Body of pancreas (tissue), 4 donors: ENCODE results near the gene CMSS1. TPM values are rescaled to one million over a fixed set of nuclear protein-coding genes. Genes with fewer than 3 reads are reported as not detected.
A peak's percentile ranks its signal among the peaks of the same experiment; 100 is the strongest.

Source experiments
- ATAC-seq: fragments of 150-250 bp; one replicate; pipeline ENCODE4 v1.9.1; 2016
- DNase-seq, 4 donors: peaks; one replicate each; pipeline ENCODE4 v3.0.0-alpha.2; 2019
- H3K27ac ChIP-seq, 4 donors: fragments of 200-600 bp; sonication (generic); 1 replicate in 3 of 4; 2 replicates in 1 of 4; pipeline versions ENCODE4 v1.5.1 to v1.6.1; 2016 to 2019; ENCODE audit warnings: mild to moderate bottlenecking in 1 of 4, mixed read lengths in 1 of 4, moderate library complexity in 1 of 4
- H3K27me3 ChIP-seq, 2 donors: fragments of 200-600 bp; sonication (generic); one replicate each; pipeline ENCODE4 v1.6.0; 2016; ENCODE audit warnings: mild to moderate bottlenecking in 1 of 2
- H3K36me3 ChIP-seq, 2 donors: fragments of 200-600 bp; sonication (generic); replicated peaks in 1 of 2; 2 replicates each; pipeline ENCODE4 v1.5.1; 2016; ENCODE audit warnings: low read depth in 2 of 2; ENCODE audit not compliant: insufficient read depth in 1 of 2
- H3K4me1 ChIP-seq: fragments of 200-600 bp; sonication (generic); one replicate; pipeline ENCODE4 v1.6.0; 2016
- H3K4me3 ChIP-seq, 2 donors: fragments of 200-600 bp; sonication (generic); 1 replicate in 1 of 2; 2 replicates in 1 of 2; pipeline ENCODE4 v1.5.1; 2016 to 2019
- H3K9me3 ChIP-seq, 3 donors: fragments of 200-600 bp; sonication (generic); 1 replicate in 2 of 3; 2 replicates in 1 of 3; pipeline ENCODE4 v1.5.1; 2016
- CTCF ChIP-seq, 7 experiments: fragments of 450-650 bp in 4 of 7; fragments of 200-600 bp in 3 of 7; sonication (generic) in 3 of 7; IDR thresholded peaks; one replicate each; pipeline ENCODE4 v1.5.1; 2016 to 2019; ENCODE audit warnings: antibody characterized with exemption in 7 of 7
- POLR2A ChIP-seq, 3 donors: fragments of 450-650 bp; IDR thresholded peaks; one replicate each; pipeline ENCODE4 v1.6.1; 2016; ENCODE audit warnings: antibody characterized with exemption in 3 of 3, mild to moderate bottlenecking in 2 of 3
- WGBS, 2 donors: methylation state at CpG; one replicate each; pipeline ENCODE4 v1.1.5; 2017; 5-methylcytosine and 5-hydroxymethylcytosine counted together
- intact Hi-C: fragments of 100-400 bp; cut with DNase I; formaldehyde crosslinking; loops from one replicate; pipeline ENCODE4 v1.15.1; 2023
- total RNA-seq, 2 donors: library from RNA; depleted of rRNA; stranded (reverse); fragments of >200 nt; gene quantifications; one replicate each; pipeline ENCODE4 v1.1.0, GENCODE V29; 2016

CMSS1 gene
- total RNA-seq, 2 donors from 2014 or later = 3.9 to 21.4 TPM

- H3K4me3 ChIP-seq = no peak overlapping the region
- intact Hi-C loops = no loop called here
- DNase-seq (no peak), ATAC-seq (no peak)
- no peaks in the 10 kb centered on the region for H3K36me3 ChIP-seq
- H3K27me3 ChIP-seq = no peaks in the 10 kb centered on the region
- peak overlapping the region in 3 of 4 donors; percentile 43 to 66 (median 57) for H3K27ac ChIP-seq
- peaks cover 38% of the 10 kb centered on the region for H3K4me1 ChIP-seq
- no peaks in the 10 kb centered on the region for H3K9me3 ChIP-seq
- no peak for TF ChIP-seq POLR2A (IDR thresholded peaks at IDR 0.05)
- no peak for TF ChIP-seq CTCF (IDR thresholded peaks at IDR 0.05)
Observed at GRCh38 chr3:100098784-100099070, 281.1 kb downstream of the CMSS1 start.

- no peaks in the 10 kb centered on the region for H3K9me3 ChIP-seq
- DNase-seq (no peak), ATAC-seq (no peak)
- 56% methylated on average over 2 of the region's 2 CpGs for WGBS, 2 donors
- no peak overlapping the region for H3K4me3 ChIP-seq
- intact Hi-C loops = no loop called here
- H3K36me3 ChIP-seq = no peaks in the 10 kb centered on the region
- TF ChIP-seq POLR2A (IDR thresholded peaks at IDR 0.05) = no peak
- H3K4me1 ChIP-seq = peaks cover 47% of the 10 kb centered on the region
- H3K27ac ChIP-seq = peak overlapping the region in 2 of 4 donors; percentile 9 to 43
- H3K27me3 ChIP-seq = no peaks in the 10 kb centered on the region
Observed at GRCh38 chr3:100099621-100100020, 282.0 kb downstream of the CMSS1 start.

- Histone ChIP-seq H3K9me3 (no peaks in the 10 kb centered on the region), H3K27ac (no peak overlapping the region), H3K4me3 (no peak overlapping the region), H3K4me1 (peaks cover 53% of the 10 kb centered on the region), H3K27me3 (no peaks in the 10 kb centered on the region), H3K36me3 (no peaks in the 10 kb centered on the region)
- no peak for DNase-seq
- TF ChIP-seq POLR2A (IDR thresholded peaks at IDR 0.05) (no peak), CTCF (IDR thresholded peaks at IDR 0.05) (no peak)
- ATAC-seq = no peak
- WGBS, 2 donors = 94 to 95% methylated on average over 2 of the region's 2 CpGs
- intact Hi-C loops = no loop called here
Observed at GRCh38 chr3:100100425-100100824, 282.8 kb downstream of the CMSS1 start.

- no peak for ATAC-seq
- no peak for TF ChIP-seq CTCF (IDR thresholded peaks at IDR 0.05)
- no peak for TF ChIP-seq POLR2A (IDR thresholded peaks at IDR 0.05)
- intact Hi-C loops = no loop called here
- Histone ChIP-seq H3K4me3 (no peak overlapping the region), H3K4me1 (peaks cover 59% of the 10 kb centered on the region), H3K27ac (peak overlapping the region in 2 of 4 donors; percentile 18 to 47), H3K27me3 (no peaks in the 10 kb centered on the region), H3K9me3 (no peaks in the 10 kb centered on the region), H3K36me3 (no peaks in the 10 kb centered on the region)
- DNase-seq = no peak
- WGBS, 2 donors = 85% methylated on average over 1 of the region's 1 CpG
Observed at GRCh38 chr3:100102757-100103156, 285.1 kb downstream of the CMSS1 start.

- no peaks in the 10 kb centered on the region for H3K27me3 ChIP-seq
- DNase-seq = peak; percentile 26 to 53 (median 40)
- H3K4me3 ChIP-seq = no peak overlapping the region
- no peak for TF ChIP-seq POLR2A (IDR thresholded peaks at IDR 0.05)
- TF ChIP-seq CTCF (IDR thresholded peaks at IDR 0.05) = no peak
- WGBS, 2 donors = 19 to 25% methylated on average over 4 of the region's 4 CpGs
- intact Hi-C loops = no loop called here
- peak overlapping the region in 3 of 4 donors; percentile 18 to 47 (median 31) for H3K27ac ChIP-seq
- H3K4me1 ChIP-seq = peaks cover 49% of the 10 kb centered on the region
- H3K36me3 ChIP-seq = no peaks in the 10 kb centered on the region
- no peaks in the 10 kb centered on the region for H3K9me3 ChIP-seq
- peak; percentile 73 for ATAC-seq
Observed at GRCh38 chr3:100103558-100104441, 286.1 kb downstream of the CMSS1 start.
